GM23338 (cell line): Measurements from ENCODE around the gene HNRNPM. TPM values are rescaled to one million over a fixed set of nuclear protein-coding genes. Genes with fewer than 3 reads are reported as not detected.

ENCODE experiments used
- ATAC-seq: fragments of 200-7000 bp; cut with Tn5 transposase; 3 replicates; pipeline ENCODE4 v1.9.1; 2020
- DNase-seq: peaks from one replicate; pipeline ENCODE4 v3.0.0-alpha.2; 2015; ENCODE audit warnings: low spot score
- H2AFZ ChIP-seq: fragments of 200-600 bp; sonication (generic); 2 replicates; pipeline ENCODE4 v1.8.0; 2016; ENCODE audit warnings: antibody characterized with exemption, mild to moderate bottlenecking, moderate library complexity
- H3F3A ChIP-seq: fragments of 200-600 bp; sonication (generic); replicated peaks from 2 replicates; pipeline ENCODE4 v1.8.0; 2017; ENCODE audit warnings: antibody characterized with exemption, mixed run types, low read depth
- H3K27ac ChIP-seq: fragments of 200-600 bp; sonication (generic); 2 replicates; pipeline ENCODE4 v1.6.1; 2016; ENCODE audit warnings: low read depth
- H3K27me3 ChIP-seq: fragments of 200-600 bp; sonication (generic); 2 replicates; pipeline ENCODE4 v1.8.0; 2016; ENCODE audit warnings: mild to moderate bottlenecking, mixed run types, moderate library complexity; ENCODE audit not compliant: insufficient read depth
- H3K36me3 ChIP-seq: fragments of 200-600 bp; sonication (generic); 2 replicates; pipeline ENCODE4 v1.8.0; 2016; ENCODE audit warnings: mild to moderate bottlenecking; ENCODE audit not compliant: insufficient read depth
- H3K4me1 ChIP-seq: fragments of 200-600 bp; sonication (generic); 2 replicates; pipeline ENCODE4 v1.8.0; 2016; ENCODE audit warnings: mild to moderate bottlenecking, moderate library complexity; ENCODE audit not compliant: insufficient read depth
- H3K4me2 ChIP-seq: fragments of 200-600 bp; sonication (generic); 2 replicates; pipeline ENCODE4 v1.7.1; 2017; ENCODE audit warnings: mixed run types
- H3K4me3 ChIP-seq: fragments of 200-600 bp; sonication (generic); 2 replicates; pipeline ENCODE4 v1.6.1; 2016; ENCODE audit warnings: mixed run types
- H3K79me2 ChIP-seq: fragments of 200-600 bp; sonication (generic); replicated peaks from 2 replicates; pipeline ENCODE4 v1.8.0; 2017; ENCODE audit warnings: mild to moderate bottlenecking; ENCODE audit not compliant: insufficient read depth
- H3K9me2 ChIP-seq: fragments of 200-600 bp; sonication (generic); 2 replicates; pipeline ENCODE4 v1.8.0; 2017; ENCODE audit not compliant: insufficient read depth
- H4K20me1 ChIP-seq: fragments of 200-600 bp; sonication (generic); replicated peaks from 2 replicates; pipeline ENCODE4 v1.8.0; 2017; ENCODE audit warnings: mild to moderate bottlenecking; ENCODE audit not compliant: insufficient read depth
- H3K27ac Mint-ChIP-seq: 2 replicates; pipeline ENCODE4 v1.8.0; 2020; ENCODE audit warnings: inconsistent platforms, mild to moderate bottlenecking, moderate library complexity, mixed read lengths
- H3K27me3 Mint-ChIP-seq: 3 replicates; pipeline ENCODE4 v1.8.0; 2022; ENCODE audit warnings: low read depth, mild to moderate bottlenecking, moderate library complexity, mixed read lengths, inconsistent platforms; ENCODE audit not compliant: insufficient read depth, poor library complexity
- H3K36me3 Mint-ChIP-seq: 3 replicates; pipeline ENCODE4 v1.8.0; 2021; ENCODE audit warnings: low read depth, mild to moderate bottlenecking, inconsistent platforms, moderate library complexity, mixed read lengths
- H3K4me1 Mint-ChIP-seq: 3 replicates; pipeline ENCODE4 v1.8.0; 2020; ENCODE audit warnings: mild to moderate bottlenecking, inconsistent platforms, mixed read lengths
- H3K4me3 Mint-ChIP-seq: 3 replicates; pipeline ENCODE4 v1.8.0; 2021; ENCODE audit warnings: moderate library complexity, mild to moderate bottlenecking, inconsistent platforms, mixed read lengths
- H3K9me3 Mint-ChIP-seq: 3 replicates; pipeline ENCODE4 v1.8.0; 2020; ENCODE audit warnings: moderate library complexity, mild to moderate bottlenecking, inconsistent platforms, mixed read lengths
- polyA plus RNA-seq: library from polyadenylated mRNA; unstranded; fragments of >200 nt; fragmentation: Nextera tagmentation; extraction: Ambion mirVana; gene quantifications from 2 replicates; pipeline ENCODE4 v1.2.1, GENCODE V29; 2016
- total RNA-seq: library from RNA; depleted of rRNA; stranded (reverse); fragments of >200 nt; shearing (Covaris generic); gene quantifications from 2 replicates; pipeline ENCODE4 v1.2.3, GENCODE V29; 2014
- TF ChIP-seq, protein P1 (sequence below): fragments of 250-450 bp; sonication (Bioruptor Pico); IDR thresholded peaks from 2 replicates; pipeline ENCODE4 v1.5.0; 2020; ENCODE audit warnings: mild to moderate bottlenecking, moderate library complexity
- TF ChIP-seq, protein P2 (sequence below), 2 experiments: fragments of 200-600 bp in 1 of 2; sonication (generic) in 1 of 2; conservative IDR thresholded peaks; 2 replicates each; pipeline versions ENCODE4 v1.5.1 to v1.6.1; 2016 to 2017; ENCODE audit warnings: antibody characterized with exemption in 2 of 2, low read depth in 2 of 2, mild to moderate bottlenecking in 2 of 2, moderate library complexity in 1 of 2

The HNRNPM gene
- total and polyA plus RNA-seq, 2 experiments from 2014 or later = 291 to 389 TPM

DNA sequence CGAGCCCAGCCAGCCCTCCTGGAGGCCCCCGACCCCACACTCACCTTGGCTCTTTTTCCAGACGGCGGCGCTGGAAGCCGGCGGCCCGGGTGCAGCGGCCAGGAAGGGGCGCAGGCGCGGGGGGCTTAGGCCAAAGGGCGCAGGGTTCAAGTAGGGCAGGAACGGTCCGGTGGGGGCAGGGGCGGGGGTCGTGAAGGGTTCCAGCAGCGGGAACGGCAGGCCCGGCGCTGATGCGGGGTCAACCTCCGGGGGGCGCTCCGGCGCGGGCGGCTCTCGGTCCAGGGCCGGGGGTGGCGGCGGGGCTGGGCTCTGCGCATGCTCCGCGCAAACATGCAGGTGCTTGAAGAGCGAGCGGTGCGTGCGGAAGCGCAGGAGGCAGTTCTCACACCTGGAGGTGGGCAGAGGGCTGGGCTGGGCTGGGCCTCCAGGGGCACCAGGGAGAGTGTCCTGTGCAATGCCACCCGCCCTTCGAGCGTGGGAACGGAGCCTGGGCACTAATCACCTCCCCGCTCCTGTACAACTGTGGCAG is 66.9 kb downstream of the HNRNPM start:
- no peaks in the 10 kb centered on the region for H4K20me1 ChIP-seq
- H3K27me3 Mint-ChIP-seq = peaks cover 26% of the 10 kb centered on the region

More for the DNA sequence above, 66.9 kb downstream of the HNRNPM start:
- 0 out of 2 replicates have a peak overlapping the region, but pooled peaks have one; percentile 8 for H3K4me2 ChIP-seq
- no peaks in the 10 kb centered on the region for H3K27me3 ChIP-seq
- H3K4me3 ChIP-seq = no peak overlapping the region
- TF ChIP-seq, protein P1, sequence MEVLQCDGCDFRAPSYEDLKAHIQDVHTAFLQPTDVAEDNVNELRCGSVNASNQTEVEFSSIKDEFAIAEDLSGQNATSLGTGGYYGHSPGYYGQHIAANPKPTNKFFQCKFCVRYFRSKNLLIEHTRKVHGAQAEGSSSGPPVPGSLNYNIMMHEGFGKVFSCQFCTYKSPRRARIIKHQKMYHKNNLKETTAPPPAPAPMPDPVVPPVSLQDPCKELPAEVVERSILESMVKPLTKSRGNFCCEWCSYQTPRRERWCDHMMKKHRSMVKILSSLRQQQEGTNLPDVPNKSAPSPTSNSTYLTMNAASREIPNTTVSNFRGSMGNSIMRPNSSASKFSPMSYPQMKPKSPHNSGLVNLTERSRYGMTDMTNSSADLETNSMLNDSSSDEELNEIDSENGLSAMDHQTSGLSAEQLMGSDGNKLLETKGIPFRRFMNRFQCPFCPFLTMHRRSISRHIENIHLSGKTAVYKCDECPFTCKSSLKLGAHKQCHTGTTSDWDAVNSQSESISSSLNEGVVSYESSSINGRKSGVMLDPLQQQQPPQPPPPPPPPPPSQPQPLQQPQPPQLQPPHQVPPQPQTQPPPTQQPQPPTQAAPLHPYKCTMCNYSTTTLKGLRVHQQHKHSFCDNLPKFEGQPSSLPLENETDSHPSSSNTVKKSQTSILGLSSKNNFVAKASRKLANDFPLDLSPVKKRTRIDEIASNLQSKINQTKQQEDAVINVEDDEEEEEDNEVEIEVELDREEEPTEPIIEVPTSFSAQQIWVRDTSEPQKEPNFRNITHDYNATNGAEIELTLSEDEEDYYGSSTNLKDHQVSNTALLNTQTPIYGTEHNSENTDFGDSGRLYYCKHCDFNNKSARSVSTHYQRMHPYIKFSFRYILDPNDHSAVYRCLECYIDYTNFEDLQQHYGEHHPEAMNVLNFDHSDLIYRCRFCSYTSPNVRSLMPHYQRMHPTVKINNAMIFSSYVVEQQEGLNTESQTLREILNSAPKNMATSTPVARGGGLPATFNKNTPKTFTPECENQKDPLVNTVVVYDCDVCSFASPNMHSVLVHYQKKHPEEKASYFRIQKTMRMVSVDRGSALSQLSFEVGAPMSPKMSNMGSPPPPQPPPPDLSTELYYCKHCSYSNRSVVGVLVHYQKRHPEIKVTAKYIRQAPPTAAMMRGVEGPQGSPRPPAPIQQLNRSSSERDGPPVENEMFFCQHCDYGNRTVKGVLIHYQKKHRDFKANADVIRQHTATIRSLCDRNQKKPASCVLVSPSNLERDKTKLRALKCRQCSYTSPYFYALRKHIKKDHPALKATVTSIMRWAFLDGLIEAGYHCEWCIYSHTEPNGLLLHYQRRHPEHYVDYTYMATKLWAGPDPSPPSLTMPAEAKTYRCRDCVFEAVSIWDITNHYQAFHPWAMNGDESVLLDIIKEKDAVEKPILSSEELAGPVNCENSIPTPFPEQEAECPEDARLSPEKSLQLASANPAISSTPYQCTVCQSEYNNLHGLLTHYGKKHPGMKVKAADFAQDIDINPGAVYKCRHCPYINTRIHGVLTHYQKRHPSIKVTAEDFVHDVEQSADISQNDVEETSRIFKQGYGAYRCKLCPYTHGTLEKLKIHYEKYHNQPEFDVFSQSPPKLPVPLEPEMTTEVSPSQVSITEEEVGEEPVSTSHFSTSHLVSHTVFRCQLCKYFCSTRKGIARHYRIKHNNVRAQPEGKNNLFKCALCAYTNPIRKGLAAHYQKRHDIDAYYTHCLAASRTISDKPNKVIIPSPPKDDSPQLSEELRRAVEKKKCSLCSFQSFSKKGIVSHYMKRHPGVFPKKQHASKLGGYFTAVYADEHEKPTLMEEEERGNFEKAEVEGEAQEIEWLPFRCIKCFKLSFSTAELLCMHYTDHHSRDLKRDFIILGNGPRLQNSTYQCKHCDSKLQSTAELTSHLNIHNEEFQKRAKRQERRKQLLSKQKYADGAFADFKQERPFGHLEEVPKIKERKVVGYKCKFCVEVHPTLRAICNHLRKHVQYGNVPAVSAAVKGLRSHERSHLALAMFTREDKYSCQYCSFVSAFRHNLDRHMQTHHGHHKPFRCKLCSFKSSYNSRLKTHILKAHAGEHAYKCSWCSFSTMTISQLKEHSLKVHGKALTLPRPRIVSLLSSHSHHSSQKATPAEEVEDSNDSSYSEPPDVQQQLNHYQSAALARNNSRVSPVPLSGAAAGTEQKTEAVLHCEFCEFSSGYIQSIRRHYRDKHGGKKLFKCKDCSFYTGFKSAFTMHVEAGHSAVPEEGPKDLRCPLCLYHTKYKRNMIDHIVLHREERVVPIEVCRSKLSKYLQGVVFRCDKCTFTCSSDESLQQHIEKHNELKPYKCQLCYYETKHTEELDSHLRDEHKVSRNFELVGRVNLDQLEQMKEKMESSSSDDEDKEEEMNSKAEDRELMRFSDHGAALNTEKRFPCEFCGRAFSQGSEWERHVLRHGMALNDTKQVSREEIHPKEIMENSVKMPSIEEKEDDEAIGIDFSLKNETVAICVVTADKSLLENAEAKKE (CRISPR knock-in tag) = no peak
- TF ChIP-seq, protein P2, sequence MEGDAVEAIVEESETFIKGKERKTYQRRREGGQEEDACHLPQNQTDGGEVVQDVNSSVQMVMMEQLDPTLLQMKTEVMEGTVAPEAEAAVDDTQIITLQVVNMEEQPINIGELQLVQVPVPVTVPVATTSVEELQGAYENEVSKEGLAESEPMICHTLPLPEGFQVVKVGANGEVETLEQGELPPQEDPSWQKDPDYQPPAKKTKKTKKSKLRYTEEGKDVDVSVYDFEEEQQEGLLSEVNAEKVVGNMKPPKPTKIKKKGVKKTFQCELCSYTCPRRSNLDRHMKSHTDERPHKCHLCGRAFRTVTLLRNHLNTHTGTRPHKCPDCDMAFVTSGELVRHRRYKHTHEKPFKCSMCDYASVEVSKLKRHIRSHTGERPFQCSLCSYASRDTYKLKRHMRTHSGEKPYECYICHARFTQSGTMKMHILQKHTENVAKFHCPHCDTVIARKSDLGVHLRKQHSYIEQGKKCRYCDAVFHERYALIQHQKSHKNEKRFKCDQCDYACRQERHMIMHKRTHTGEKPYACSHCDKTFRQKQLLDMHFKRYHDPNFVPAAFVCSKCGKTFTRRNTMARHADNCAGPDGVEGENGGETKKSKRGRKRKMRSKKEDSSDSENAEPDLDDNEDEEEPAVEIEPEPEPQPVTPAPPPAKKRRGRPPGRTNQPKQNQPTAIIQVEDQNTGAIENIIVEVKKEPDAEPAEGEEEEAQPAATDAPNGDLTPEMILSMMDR (conservative IDR thresholded peaks at IDR 0.05; ENCODE audit: low read depth in 2 of 2) = peak in 1 of 2 experiments; percentile 49; a peak in 3 of 4 replicates
- Mint-ChIP-seq H3K4me1 (peaks cover 8% of the 10 kb centered on the region), H3K9me3 (no peaks in the 10 kb centered on the region), H3K27ac (no peak overlapping the region), H3K4me3 (no peak overlapping the region), H3K36me3 (peaks cover 10% of the 10 kb centered on the region; the same call in 2 of the 3 replicates)
- H3K9me2 ChIP-seq = no peaks in the 10 kb centered on the region
- DNase-seq (no peak), ATAC-seq (peak; percentile 10)
- peaks cover 9% of the 10 kb centered on the region for H3K4me1 ChIP-seq
- no peaks in the 10 kb centered on the region for H3K36me3 ChIP-seq
- no peaks in the 10 kb centered on the region for H3K79me2 ChIP-seq
- H2AFZ ChIP-seq = no peak overlapping the region
- peaks cover 23% of the 10 kb centered on the region for H3F3A ChIP-seq
- peak overlapping the region; percentile 9; the same call in 1 of the 2 replicates for H3K27ac ChIP-seq
